Measurements from ENCODE around the gene SP7.
A peak's percentile ranks its signal among the peaks of the same experiment; 100 is the strongest.
"Not testable (repeated sequence)": the region's sequence is repeated elsewhere in the genome, so short reads cannot be mapped to it uniquely, and the experiment has no call there.

Gene SP7

DNA sequence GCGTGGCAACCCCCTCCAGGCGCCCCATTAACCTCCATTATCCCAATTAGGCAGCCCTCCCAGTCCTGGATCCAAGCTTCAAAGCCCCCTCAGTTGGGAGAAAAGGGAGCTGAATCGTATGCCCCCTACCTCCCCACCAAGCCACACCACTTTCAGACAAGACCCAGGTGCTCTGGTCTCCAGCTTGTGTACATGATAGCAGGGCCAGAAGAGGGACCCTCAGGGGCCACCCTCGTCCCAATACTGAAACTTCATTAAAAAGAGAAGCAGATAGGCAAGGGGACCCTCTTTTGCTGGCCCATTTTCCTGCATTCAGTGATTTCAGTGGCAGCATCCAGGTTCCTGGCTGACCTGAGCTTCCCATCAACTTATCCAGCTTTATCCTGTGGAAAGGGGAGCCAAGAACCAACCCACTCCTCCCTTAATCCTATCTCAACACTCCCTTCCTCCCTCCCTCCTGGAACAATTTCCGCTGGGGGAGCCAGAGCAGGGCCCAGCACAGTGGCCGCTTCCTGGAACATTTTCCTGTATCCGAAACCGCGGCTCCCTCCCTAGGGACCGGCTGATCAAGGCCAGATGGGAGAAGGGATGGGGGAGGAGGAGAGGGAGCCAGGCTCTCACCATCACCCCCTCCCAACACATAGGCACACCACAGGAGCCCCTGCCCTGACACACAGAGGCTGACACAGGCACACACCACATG is 9.5 kb upstream of the SP7 start:
- no peak for DNase-seq

DNA sequence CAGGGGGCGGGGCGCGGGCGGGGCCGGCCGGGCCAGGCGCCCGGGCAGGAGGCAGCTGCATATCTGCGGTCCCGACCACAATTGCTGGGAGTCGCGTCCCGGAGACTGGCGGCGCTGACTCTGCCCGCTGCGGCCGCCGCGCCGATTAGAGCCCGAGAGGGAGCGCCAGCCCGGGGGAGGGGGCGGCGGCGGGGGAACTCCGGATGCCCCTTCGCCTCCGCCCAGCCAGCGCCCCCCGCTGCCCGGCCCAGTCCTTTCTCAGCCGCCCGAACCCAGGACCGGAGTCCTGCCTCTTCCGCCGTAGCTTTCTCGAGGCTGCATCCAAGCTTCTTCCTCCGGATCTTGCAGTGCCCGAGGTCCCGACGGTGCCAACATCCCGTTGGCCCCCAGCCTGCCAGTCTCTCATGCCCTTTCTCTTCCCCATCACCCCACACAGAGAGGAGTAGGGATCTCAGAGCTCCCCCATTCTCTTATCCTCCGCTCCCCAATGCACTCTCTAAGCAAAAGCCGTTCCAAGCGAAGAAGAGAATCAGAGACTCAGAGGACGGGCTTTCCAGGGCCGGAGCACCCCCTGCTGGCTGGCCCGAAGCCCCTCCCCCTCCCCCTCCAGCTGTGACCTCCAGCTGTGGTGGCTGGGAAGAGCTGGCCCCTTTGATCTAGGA is 8.8 kb upstream of the SP7 start:
- peak; percentile 51 for DNase-seq

DNA sequence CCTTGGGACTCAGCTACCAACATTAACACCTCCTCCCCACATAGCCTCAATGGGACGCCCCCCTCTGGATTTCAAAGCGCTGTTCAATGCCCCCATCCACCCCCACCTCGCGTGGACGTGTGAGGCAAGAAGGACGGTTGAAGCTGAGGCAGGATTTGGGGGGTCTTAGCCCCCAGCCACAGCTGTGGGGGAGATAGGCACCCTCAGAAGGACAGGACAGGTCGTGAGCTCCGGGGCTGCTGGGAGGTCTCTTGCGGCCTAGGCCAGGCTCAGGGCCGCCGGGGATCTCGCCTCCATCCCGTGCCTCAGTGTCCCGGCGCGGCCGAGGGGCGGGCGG is 8.3 kb upstream of the SP7 start:
- DNase-seq = no peak

DNA sequence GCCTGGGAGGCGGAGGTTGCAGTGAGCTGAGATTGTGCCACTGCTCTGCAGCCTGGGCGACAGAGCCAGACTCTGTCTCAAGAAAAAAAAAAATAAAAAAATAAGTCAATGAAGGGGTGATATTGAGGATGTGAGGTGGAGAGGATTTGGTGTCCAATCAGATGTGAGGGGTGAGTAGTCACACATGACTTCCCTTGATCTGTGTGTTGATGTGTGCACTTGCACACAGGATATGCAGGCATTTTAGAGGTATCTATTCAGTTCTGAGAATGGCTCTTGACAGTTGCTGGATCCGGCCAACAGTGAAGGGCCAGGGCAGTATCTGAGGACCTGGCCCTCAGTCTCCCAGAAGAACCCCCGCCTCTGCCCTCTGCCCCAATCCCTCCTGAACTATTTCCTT is 7.8 kb upstream of the SP7 start:
- no peak for DNase-seq

DNA sequence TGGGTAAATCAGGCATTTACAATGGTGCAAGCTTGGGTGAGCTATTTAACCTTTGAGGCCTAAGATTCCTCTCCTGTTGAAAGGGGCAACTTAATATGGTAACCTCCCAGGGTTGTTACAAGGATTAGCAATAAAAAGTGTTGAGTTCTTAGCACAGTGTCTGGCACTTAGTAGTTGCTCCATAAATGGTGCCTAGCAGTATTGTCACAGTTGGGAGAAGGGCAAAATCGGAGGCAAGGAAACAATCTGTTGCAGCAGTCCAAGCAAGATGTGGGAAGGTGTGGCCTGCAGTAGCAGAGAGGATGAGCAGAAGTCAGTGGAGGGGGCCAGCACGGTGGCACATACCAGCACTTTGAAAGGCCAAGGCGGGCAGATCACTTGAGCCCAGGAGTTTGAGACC is 7.3 kb upstream of the SP7 start:
- no peak for DNase-seq

DNA sequence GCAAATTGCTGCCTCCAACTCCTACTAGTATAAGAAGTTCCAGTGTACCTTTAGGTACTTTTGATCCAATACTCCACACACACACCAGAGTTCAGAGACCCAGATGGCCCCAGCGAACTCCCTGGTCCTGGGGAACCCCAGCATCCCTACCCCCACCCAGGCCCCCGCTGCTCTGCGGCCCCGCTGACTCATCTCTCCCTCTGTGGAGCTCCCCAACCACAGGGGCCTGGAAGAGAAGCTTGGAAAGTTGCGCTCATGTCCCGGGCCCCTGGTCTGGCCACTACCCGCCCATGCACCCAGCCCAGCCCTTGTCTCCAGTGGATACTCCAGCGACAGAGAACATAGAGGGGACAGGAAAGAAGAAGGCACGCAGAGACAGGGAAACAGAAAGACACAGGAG is 4.2 kb upstream of the SP7 start:
- no peak for DNase-seq

DNA sequence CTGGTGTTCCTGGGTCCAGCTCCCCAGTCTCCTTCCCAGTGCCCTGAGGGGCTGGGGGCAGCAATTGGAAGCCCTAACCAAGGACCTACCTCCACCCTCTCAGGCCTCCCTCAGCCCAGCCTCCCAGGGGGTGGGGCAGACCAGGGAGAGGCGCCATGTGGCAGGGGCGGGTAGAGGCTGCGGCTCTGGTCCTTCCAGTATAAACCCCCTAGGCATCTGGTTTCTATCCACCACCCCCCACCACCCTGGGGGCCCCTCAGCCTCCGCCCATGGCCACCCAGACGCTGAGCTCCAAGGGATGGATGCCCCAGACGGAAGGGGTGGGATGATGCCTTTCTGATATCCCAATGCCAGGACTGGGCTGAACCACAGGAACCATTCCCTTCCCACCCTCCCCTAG is 2.8 kb upstream of the SP7 start:
- no peak for DNase-seq

DNA sequence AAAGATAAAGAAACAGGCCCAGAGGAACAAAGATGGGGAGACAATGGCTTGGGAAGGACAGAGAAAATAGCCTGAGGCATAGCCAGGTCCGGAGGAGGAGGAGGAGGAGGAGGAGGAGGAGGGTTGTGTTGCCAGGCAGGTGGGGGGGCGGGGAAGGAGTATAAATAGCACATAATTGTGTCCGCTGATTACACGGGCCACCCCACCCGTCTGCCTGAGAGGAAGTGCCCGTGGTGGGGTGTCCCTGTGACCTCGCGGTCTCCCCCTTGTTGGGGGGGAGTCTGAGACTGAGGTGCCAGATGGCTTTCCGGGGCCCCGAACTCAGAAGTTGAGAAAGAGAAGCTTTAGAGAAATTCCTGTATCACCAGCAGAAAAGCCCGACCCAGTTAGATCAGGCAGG is 1.9 kb upstream of the SP7 start:
- no peak for DNase-seq

DNA sequence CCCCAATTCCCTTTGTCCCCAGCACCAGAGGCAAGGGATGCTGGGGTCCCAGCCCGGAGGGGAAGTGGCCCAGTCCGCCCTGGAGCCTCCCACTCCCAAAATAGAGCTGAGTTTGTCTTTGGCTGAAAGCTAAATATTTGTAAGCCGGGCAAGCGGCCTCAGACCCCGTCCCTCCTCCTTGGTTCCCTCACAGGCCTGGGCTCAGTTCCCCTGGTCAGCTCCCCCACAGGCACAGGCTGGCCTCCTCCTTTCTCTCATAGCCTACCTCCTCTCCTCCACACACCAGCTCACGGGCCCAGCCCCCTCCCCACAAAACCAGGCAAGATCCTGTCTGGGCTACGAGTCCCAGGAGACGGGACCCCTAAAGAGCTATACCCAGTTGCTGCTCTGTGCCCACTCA is 1.3 kb downstream of the SP7 start:
- no peak for DNase-seq

DNA sequence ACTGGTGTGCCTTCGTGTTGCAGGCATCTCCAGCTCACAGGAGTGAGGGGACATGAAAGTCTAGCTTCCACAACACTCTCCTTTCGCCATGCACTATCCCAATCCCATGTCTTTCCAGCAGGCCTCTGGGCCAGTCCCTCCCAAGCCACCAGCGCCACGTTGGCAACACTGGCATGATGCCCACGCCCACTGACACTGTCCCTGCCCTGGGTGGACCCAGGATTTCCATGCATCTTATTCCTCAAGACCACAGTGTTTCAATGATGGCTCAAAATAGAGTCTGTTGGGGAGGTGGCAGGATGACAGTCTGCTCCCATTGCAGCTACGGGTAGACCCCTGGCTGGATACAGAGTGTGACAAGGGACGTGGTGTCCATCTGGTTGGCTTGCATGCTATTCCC is 2.3 kb downstream of the SP7 start:
- no peak for DNase-seq

DNA sequence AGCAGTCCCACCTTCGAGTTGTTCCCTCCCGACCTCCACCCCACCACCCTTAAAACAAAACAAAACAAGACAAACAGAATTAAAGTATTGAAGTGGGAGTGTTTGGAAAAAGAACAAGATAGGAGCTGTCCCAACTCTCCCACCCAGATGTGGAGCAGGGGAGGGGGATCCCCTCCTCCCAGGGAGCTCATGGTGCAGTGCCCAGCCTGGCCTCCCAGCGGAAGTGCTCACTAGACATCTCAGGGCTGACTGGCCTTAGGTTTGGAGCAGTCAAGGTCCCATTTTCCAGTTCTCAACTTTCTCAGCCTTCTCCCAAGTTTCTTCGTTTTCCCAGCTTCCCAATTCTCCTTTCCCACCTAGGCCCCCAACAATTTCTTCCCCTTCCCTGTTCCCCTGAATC is 2.9 kb downstream of the SP7 start:
- no peak for DNase-seq

DNA sequence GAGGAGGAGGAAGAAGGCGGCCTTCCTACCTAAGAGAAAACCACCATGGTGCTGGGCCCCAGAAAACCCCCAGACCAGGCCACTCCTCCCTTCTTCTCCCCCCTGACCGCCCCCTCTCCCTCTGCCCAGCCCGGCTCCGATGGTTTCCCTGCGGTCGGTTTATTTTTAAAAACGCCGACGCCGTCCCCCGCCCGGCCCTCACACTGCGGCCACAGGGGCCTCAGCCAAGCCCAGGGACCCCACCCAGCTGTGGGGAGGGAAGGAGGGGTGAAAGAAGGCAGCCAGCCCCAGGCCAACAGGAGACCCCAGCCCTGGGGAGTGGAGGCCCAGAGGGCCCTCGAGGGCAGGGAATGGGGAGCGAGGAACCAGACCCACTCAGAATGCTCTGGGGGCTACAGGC is 3.4 kb downstream of the SP7 start:
- no peak for DNase-seq

DNA sequence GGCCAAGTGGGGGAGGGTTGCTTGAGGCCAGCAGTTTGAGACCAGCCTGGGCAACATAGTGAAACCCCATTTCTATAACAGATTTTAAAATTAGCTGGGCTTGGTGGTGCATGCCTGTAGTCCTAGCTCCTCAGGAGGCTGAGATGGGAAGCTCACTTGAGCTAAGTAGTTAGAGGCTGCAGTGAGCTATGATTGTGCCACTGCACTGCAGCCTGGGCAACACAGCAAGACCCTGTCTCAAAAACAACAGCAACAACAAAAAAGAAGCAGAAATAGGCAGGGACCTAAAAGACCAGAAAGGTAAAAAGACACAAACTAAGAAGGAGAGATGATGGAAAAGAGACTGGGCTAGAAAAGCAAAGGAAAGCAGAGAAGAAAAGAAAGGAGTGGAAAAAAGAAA is 3.8 kb downstream of the SP7 start:
- DNase-seq = not testable (repeated sequence)

DNA sequence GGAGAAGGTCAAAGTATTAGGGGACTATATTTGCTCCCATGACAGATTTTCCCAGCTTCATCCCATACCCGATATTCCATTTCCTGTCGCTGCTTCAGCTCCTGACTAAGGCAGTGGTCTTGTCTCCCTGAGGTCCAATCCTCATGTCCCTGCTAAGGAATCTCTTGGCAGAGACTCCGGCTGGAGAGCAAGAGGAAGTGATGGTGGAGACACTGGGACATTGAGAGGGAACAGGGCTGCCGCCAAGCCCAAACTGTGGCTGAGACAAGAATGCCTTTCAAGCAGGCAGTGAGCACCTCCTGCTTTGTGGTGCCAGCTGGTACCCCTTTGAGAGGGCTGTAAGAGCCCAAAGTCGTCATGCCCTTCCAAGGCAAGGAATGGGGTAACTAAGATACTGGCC is 5.5 kb downstream of the SP7 start:
- DNase-seq = no peak

DNA sequence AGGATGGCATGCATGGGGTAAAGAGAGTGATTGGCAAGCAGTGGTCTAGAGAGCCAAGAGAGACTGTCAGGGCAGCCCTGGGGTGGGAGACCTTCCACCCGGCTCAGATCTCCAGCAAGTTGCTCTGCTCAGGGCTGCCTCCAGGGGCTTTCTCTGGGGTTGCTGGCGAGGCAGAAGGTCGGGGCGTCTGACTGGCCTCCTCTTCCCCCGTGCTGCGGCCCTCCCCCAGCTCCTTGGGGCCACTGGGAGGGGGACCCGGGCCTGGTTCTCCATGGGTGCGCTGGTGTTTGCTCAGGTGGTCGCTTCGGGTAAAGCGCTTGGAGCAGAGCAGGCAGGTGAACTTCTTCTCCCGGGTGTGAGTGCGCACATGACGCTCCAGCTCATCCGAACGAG is 8.1 kb downstream of the SP7 start:
- DNase-seq = peak; percentile 37

DNA sequence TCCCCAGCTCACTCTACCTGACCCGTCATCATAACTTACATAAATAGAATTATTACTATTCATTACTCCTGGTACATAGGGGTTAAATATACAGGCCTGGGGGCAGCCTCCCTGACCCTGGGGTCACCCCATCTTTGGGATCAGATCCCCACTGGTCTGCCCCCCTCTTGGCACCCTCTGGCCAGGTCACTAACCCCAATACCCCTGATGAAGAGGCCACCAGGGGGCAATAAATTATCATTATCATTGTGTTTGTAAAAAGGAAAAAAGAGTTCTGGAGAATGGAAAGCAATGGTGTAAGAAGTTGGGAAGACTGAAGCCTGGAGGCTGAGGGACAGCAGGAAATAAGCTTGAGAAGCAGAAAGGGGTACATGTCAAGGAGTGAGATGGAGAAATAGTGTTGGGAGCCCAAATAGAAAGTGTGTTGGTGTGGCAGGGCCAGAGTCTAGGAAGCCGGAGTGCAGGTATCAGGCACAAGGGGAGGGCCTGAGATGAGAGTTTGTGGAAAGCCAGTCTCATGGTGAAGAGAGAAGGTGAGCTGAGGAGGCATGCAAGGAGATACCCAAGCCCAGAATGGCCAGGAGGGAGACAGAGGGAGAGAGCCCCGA is 8.6 kb downstream of the SP7 start:
- peak; percentile 15 for DNase-seq

DNA sequence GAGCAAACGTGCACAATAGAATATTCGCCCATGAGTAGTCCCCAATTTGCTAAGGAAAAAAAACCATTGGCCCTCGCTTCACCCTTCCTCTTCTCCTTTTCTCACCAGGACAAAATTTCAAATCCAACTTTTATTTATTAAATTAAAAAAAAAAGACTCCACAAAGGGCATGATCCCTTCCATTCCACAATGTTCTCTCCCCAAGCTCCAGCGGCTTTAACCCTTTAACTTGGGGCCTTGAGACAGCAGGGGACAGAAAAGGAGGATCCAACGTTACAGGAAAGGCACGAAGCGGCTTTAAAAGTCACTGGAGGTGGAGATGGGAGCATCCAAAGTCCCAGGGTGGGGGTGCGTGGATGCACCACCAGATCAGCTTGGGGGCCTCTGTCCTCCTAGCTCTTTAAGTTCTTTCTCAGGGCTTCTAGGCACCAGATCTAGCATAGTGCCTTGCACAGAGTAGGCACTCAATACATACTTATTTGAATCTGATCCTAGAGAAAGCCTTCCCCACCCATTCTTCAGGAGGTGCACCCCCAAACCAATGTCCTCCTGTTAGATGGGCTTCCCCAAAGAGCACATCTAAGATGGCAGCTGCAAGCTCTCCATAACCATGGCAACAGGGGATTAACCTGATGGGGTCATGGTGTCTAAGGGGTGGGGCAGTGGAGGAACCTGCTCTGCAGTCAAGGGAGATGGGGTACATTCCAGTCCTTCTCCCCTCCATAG is 9.5 kb downstream of the SP7 start:
- no peak for DNase-seq

DNA sequence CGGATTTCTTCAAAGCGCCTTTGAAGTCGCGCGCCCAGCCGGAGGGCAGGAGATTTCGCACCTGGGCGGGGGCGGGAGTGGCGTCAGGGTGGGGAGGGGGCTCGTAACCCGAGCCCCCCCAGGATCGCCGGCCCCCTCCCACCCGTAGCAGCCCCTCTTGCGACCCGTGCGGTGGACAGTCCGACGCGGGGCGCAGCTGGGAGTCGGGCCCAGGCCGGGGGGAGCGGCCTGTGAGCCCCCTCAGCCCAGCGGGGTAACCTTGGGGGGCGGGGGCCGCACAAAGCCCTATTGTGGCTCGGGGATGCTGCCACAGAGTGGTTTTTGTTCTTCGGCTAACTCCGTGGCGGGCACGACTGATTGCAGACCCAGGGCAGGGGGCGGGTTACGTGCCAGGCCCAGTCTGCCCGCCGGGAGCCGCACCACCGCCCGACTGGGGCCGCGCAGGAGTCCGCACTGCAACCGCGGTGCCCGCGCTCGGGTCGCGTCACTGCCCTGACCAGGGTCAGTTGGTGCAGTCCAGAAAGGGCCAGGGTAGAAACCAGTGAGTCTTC is 10.6 kb downstream of the SP7 start:
- DNase-seq = peak; percentile 3

DNA sequence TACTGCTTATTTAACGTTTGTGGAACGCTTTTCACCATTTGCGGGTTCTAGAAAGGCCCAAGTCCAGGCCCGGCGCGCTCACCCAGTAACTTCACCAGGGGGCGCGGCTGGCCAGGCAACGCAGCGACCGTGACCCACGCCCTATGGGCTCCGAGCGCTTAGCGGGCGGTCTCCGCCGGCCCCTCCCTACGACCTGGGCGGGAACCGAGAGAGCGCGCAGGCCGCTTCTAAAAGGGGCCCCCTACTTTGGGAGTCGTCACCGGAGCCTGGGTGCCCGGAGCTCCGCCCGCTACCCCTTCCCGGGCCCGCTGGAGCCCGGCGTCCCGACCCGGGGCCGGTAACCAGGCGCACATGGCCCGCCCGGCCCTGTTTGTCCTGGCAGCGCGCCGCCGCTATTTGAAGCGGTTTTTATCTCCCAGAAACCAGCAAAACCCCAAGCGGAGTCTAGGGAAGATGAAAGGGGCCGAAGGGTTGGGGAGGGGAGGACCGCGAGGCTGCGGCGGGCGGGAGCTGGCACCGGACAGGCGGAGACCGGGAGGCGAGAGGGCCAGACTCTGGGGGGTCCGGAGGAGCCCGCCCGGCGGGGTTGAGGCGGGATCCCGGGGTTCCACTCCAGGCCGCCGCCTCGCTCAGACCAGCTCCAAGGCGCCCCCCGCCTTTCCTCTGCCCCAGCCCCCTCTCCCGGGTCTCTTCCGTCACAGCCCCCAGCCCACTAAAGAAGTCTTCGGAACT is 11.2 kb downstream of the SP7 start:
- DNase-seq = peak; percentile 82

DNA sequence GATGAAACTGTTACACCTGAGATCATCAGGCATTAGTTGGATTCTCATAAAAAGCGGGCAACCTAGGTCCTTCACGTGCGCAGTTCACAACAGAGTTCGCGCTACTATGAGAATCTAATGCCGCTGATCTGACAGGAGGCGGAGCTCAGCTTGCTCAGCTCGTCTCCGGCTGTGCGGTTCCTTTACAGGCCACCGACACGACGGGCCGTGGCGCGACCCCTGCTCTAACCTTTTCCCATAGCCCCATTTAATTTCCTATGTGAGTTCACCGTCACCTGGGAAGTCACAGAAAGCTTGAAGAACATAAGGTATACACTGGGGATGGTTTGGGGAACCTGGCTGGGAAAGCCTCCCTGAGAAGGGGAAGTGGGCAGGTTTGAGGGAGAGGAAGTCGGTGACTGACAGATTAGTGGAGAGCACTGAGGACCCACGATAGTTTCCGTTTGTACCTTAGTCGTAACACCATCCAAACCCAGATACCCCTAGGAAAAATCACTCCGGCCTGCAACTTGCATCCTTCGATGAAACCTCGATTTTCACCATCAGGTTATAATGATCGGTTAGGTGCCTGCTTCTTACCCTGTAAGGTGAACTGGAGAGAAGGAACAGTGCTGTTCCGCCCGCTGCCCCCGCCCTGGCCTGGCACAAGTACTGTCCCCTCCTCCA is 11.9 kb downstream of the SP7 start:
- peak; percentile 49 for DNase-seq

DNA sequence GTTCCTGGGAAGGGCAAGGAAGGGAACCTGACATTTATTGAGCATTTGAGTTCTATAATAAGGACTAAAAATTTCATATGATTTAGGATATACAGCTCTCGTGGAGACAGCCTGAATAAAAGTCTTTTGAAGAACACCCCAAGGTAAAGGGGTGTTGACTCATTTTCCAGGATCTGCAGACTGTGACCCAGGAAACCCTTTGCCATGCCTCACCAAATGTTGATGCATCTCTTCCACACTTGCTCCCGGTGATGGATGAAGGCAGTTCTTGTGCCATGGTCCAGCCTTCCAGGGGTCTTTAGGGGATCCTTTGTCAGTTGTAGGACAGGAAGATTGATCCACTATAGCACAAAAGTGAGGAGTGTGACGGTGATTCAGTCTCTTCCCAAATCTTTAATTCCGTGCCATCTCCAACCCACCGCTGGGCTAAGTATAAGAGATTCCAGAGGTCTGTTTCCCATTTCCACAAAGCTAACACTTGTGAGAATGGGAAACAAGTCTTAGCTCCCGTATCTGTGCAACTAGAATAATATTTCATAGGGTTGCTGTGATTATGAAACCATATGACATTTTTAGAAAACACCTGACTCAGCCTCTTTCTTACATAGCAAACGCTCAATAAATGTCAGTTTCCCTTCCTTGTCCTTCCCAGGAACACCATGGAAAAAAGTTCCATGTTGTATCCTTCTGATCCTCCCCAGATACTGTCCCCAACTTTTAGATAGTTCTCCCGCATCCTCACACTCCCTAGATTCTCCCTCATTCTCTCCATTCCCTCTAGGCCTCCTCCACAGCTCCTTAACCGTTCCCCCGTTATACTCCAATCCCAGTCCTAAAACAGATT is 15.6 kb downstream of the SP7 start:
- no peak for DNase-seq

DNA sequence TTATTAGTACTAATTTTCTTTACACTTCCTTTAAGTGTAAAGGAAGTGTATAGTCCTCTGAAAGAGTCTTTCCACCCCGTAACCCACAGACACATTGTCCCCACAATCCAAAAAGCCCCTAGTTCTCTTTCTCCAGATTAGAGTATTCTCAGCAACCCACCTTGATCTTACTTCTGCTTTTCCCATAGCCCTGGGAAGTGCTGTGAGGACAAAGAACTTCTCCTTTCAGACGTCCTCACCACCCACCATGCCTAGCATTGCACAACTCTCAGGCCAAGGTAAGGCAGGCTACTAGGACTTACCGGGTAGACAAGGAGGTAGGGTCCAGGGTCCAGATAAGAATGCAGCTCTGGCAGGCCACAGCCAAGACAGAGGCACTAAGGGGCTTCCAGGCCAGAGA is 22.2 kb downstream of the SP7 start:
- no peak for DNase-seq

Data from NCI-H510A treated with DMSO at 0.1 percent for 48 hours (cell line).